NB4 (cell line): ENCODE results near the gene OLIG2.

ENCODE experiments used
- CTCF ChIP-seq: IDR thresholded peaks from one replicate; pipeline ENCODE4 v1.5.1; 2012; ENCODE audit warnings: low read depth, low read length
- MAX ChIP-seq: IDR thresholded peaks from 2 replicates; pipeline ENCODE4 v1.6.1; 2011; ENCODE audit warnings: low read depth, low read length
- MYC ChIP-seq: IDR thresholded peaks from 2 replicates; pipeline ENCODE4 v1.6.1; 2011; ENCODE audit warnings: low read depth, low read length
- POLR2A ChIP-seq: IDR thresholded peaks from 2 replicates; pipeline ENCODE4 v1.6.1; 2011; ENCODE audit warnings: mild to moderate bottlenecking; ENCODE audit not compliant: insufficient read length; ENCODE audit errors: extremely low read depth

GRCh38 chr21:33015096-33015495 is 10.6 kb upstream of the OLIG2 start:
- no peak for TF ChIP-seq CTCF
- TF ChIP-seq POLR2A, result no peak
- no peak for TF ChIP-seq MYC
- no peak for TF ChIP-seq MAX
